Measurements from ENCODE around the gene LAMB3. TPM values are rescaled to one million over a fixed set of nuclear protein-coding genes. Genes with fewer than 3 reads are reported as not detected.

LAMB3 gene
- total and polyA plus RNA-seq, 4 donors, result 14.6 to 121 (median 68.6) TPM

- no peak for DNase-seq
- 65 to 68% methylated on average over 3 of the region's 3 CpGs for WGBS, 2 donors
These were observed 81.5 kb downstream of the LAMB3 start for GRCh38 chr1:209570743-209571142.

GRCh38 chr1:209569455-209570207, 82.6 kb downstream of the LAMB3 start:
- ATAC-seq (ENCODE audit: insufficient read depth, low FRiP score) (no peak), DNase-seq (peak; percentile 69 to 82 (median 73))
- TF ChIP-seq CTCF (IDR thresholded peaks at IDR 0.05; ENCODE audit: control extremely low read depth, extremely low read depth), result peak; percentile 62
- no peaks in the 10 kb centered on the region for H3K9me3 ChIP-seq (ENCODE audit: control insufficient read depth in 4 of 4, insufficient read depth in 3 of 4, low read length in 3 of 4)
- peaks cover 0 to 4% (median 0%) of the 10 kb centered on the region in 5 donors for H3K4me1 ChIP-seq (ENCODE audit: control insufficient read depth in 5 of 5, insufficient read depth in 5 of 5, low read length in 5 of 5)
- no peaks in the 10 kb centered on the region for H3K36me3 ChIP-seq (ENCODE audit: control insufficient read depth in 4 of 4, insufficient read depth in 4 of 4, low read length in 4 of 4)
- H3K9ac ChIP-seq (ENCODE audit: insufficient read depth in 1 of 2, low read length in 2 of 2), result no peak overlapping the region
- H3K27ac ChIP-seq (ENCODE audit: low read depth in 1 of 2, low read length in 1 of 2), result no peak overlapping the region
- H3K4me3 ChIP-seq, result no peak overlapping the region
- peaks cover 0 to 3% (median 2%) of the 10 kb centered on the region in 3 donors for H3K27me3 ChIP-seq (ENCODE audit: control insufficient read depth in 3 of 3, insufficient read depth in 3 of 3, low read length in 2 of 3)
- WGBS, 2 donors, result 9 to 12% methylated on average over 9 of the region's 9 CpGs

More at GRCh38 chr1:209570743-209571142, 81.5 kb downstream of the LAMB3 start:
- no peak for TF ChIP-seq CTCF (IDR thresholded peaks at IDR 0.05; ENCODE audit: control extremely low read depth, extremely low read depth)
- Histone ChIP-seq H3K27me3 (ENCODE audit: control insufficient read depth in 3 of 3, insufficient read depth in 3 of 3, low read length in 2 of 3) (peaks cover 0 to 3% (median 0%) of the 10 kb centered on the region in 3 donors), H3K4me3 (no peak overlapping the region), H3K36me3 (ENCODE audit: control insufficient read depth in 4 of 4, insufficient read depth in 4 of 4, low read length in 4 of 4) (no peaks in the 10 kb centered on the region), H3K9ac (ENCODE audit: insufficient read depth in 1 of 2, low read length in 2 of 2) (no peak overlapping the region), H3K9me3 (ENCODE audit: control insufficient read depth in 4 of 4, insufficient read depth in 3 of 4, low read length in 3 of 4) (no peaks in the 10 kb centered on the region), H3K4me1 (ENCODE audit: control insufficient read depth in 5 of 5, insufficient read depth in 5 of 5, low read length in 5 of 5) (no peaks in the 10 kb centered on the region), H3K27ac (ENCODE audit: low read depth in 1 of 2, low read length in 1 of 2) (no peak overlapping the region)
- no peak for ATAC-seq (ENCODE audit: insufficient read depth, low FRiP score)

GRCh38 chr1:209567698-209568175, 84.5 kb downstream of the LAMB3 start:
- H3K27me3 ChIP-seq (ENCODE audit: control insufficient read depth in 3 of 3, insufficient read depth in 3 of 3, low read length in 2 of 3), result peaks cover 0 to 3% (median 2%) of the 10 kb centered on the region in 3 donors
- no peak overlapping the region for H3K27ac ChIP-seq (ENCODE audit: low read depth in 1 of 2, low read length in 1 of 2)
- H3K9ac ChIP-seq (ENCODE audit: insufficient read depth in 1 of 2, low read length in 2 of 2), result no peak overlapping the region
- ATAC-seq (ENCODE audit: insufficient read depth, low FRiP score), result no peak
- no peak for TF ChIP-seq CTCF (IDR thresholded peaks at IDR 0.05; ENCODE audit: control extremely low read depth, extremely low read depth)
- no peak overlapping the region for H3K4me3 ChIP-seq
- peaks cover 0 to 6% (median 0%) of the 10 kb centered on the region in 5 donors for H3K4me1 ChIP-seq (ENCODE audit: control insufficient read depth in 5 of 5, insufficient read depth in 5 of 5, low read length in 5 of 5)
- no peak for DNase-seq
- 24 to 29% methylated on average over 1 of the region's 1 CpG for WGBS, 2 donors
- H3K9me3 ChIP-seq (ENCODE audit: control insufficient read depth in 4 of 4, insufficient read depth in 3 of 4, low read length in 3 of 4), result no peaks in the 10 kb centered on the region
- no peaks in the 10 kb centered on the region for H3K36me3 ChIP-seq (ENCODE audit: control insufficient read depth in 4 of 4, insufficient read depth in 4 of 4, low read length in 4 of 4)
